BJ (cell line): ENCODE measurements around the gene PACS1. TPM values are rescaled to one million over a fixed set of nuclear protein-coding genes. Genes with fewer than 3 reads are reported as not detected.

Source experiments
- CTCF ChIA-PET: fragments of 350-600 bp; formaldehyde crosslinking; extraction: SDS; loops from one replicate; lab custom pipeline; 2021; ENCODE audit warnings: antibody characterized with exemption, inconsistent platforms; lab: Yijun Ruan, JAX
- POLR2A ChIA-PET: fragments of 300-600 bp; sonication (Branson Sonifier 250); formaldehyde crosslinking; extraction: SDS; loops from one replicate; lab custom pipeline; 2021; ENCODE audit warnings: antibody characterized with exemption; lab: Charles Lee
- DNase-seq: peaks from one replicate; pipeline ENCODE4 v3.0.0-alpha.2; 2011; ENCODE audit warnings: low read depth
- H3K27me3 ChIP-seq: 2 replicates; pipeline ENCODE4 v1.6.0; 2011; ENCODE audit warnings: low read length; ENCODE audit not compliant: control insufficient read depth, insufficient read depth
- H3K36me3 ChIP-seq: 2 replicates; pipeline ENCODE4 v1.5.1; 2011; ENCODE audit warnings: low read length; ENCODE audit not compliant: control insufficient read depth, insufficient read depth
- H3K4me3 ChIP-seq: 2 replicates; pipeline ENCODE4 v1.5.1; 2011; ENCODE audit warnings: low read depth, mild to moderate bottlenecking, control low read depth, low read length
- CTCF ChIP-seq: IDR thresholded peaks from 2 replicates; pipeline ENCODE4 v1.5.1; 2011; ENCODE audit warnings: low read depth, mild to moderate bottlenecking, control low read depth, inconsistent platforms, low read length, moderate library complexity; ENCODE audit not compliant: insufficient read depth
- polyA plus RNA-seq: library from polyadenylated mRNA; depleted of rRNA; stranded (reverse); fragments of >200 nt; gene quantifications from 2 replicates; pipeline ENCODE4 v1.2.3, GENCODE V29; 2011

Gene PACS1
- polyA plus RNA-seq, 1 experiment, result 34.3 TPM

- Histone ChIP-seq H3K4me3 (peak overlapping the region; percentile 84), H3K36me3 (peaks cover 23% of the 10 kb centered on the region), H3K27me3 (no peaks in the 10 kb centered on the region)
- no peak for TF ChIP-seq CTCF
- POLR2A ChIA-PET, result no interaction called here
- DNase-seq, result no peak
- CTCF ChIA-PET, result interaction anchor here (0.8 to 5.2 kb wide), 9 partner anchors 9 to 155 kb away, joined by 3 to 125 read pairs (median 7); partner anchors contain the start of gene SF3B2
Measured at GRCh38 chr11:66070604-66071380, 720 bp downstream of the PACS1 start.

- POLR2A ChIA-PET, result no interaction called here
- peak overlapping the region; percentile 84 for H3K4me3 ChIP-seq
- no peak for DNase-seq
Measured at GRCh38 chr11:66071381-66071801, 1.3 kb downstream of the PACS1 start.

GRCh38 chr11:66072081-66072480 is 2.0 kb downstream of the PACS1 start:
- ChIA-PET POLR2A (no interaction called here), CTCF (interaction anchor here (1.7 to 2.2 kb wide), 2 partner anchors 9 to 27 kb away, joined by 7 to 9 read pairs; no protein-coding TSS in a partner anchor)
- Histone ChIP-seq H3K27me3 (no peaks in the 10 kb centered on the region), H3K36me3 (peaks cover 17% of the 10 kb centered on the region), H3K4me3 (peak overlapping the region; percentile 84)
- no peak for TF ChIP-seq CTCF
- no peak for DNase-seq

More at GRCh38 chr11:66071381-66071801, 1.3 kb downstream of the PACS1 start:
- TF ChIP-seq CTCF, result no peak
- H3K27me3 ChIP-seq, result no peaks in the 10 kb centered on the region
- peaks cover 23% of the 10 kb centered on the region for H3K36me3 ChIP-seq
- CTCF ChIA-PET, result interaction anchor here (0.8 to 5.2 kb wide), 7 partner anchors 8 to 154 kb away, joined by 3 to 125 read pairs (median 7); partner anchors contain the start of gene SF3B2

- DNase-seq, result no peak
- H3K36me3 ChIP-seq, result peaks cover 15% of the 10 kb centered on the region
- no peaks in the 10 kb centered on the region for H3K27me3 ChIP-seq
- TF ChIP-seq CTCF, result no peak
- ChIA-PET POLR2A (no interaction called here), CTCF (no interaction called here)
- no peak overlapping the region for H3K4me3 ChIP-seq
Measured at GRCh38 chr11:66072518-66072917, 2.4 kb downstream of the PACS1 start.

GRCh38 chr11:66073669-66074068 is 3.6 kb downstream of the PACS1 start:
- Histone ChIP-seq H3K4me3 (no peak overlapping the region), H3K36me3 (peaks cover 6% of the 10 kb centered on the region; the same call in 1 of the 2 replicates), H3K27me3 (no peaks in the 10 kb centered on the region)
- POLR2A ChIA-PET, result no interaction called here
- CTCF ChIA-PET, result interaction anchor here (1.5 to 1.6 kb wide), 2 partner anchors 51 to 147 kb away, joined by 3 read pairs; no protein-coding TSS in a partner anchor
- no peak for TF ChIP-seq CTCF
- DNase-seq, result no peak
